Natural killer cell (primary cell): ENCODE results near the gene ERI3. TPM values are rescaled to one million over a fixed set of nuclear protein-coding genes. Genes with fewer than 3 reads are reported as not detected.
A peak's percentile ranks its signal among the peaks of the same experiment; 100 is the strongest.

Source experiments
- ATAC-seq, 3 donors: fragments of 150-1000 bp in 2 of 3; fragments of 200-7000 bp in 1 of 3; cut with Tn5 transposase; 1 replicate in 1 of 3; 2 replicates in 2 of 3; pipeline ENCODE4 v1.10.0; 2021; ENCODE audit warnings: mild to moderate bottlenecking in 2 of 3, moderate library complexity in 2 of 3
- DNase-seq, 2 donors: peaks; one replicate each; pipeline versions ENCODE4 v3.0.0 to v3.0.0-alpha.2; 2013 to 2021; ENCODE audit warnings: mixed read lengths in 1 of 2
- H3K27ac ChIP-seq: one replicate; pipeline ENCODE4 v1.5.1; 2013; ENCODE audit warnings: mild to moderate bottlenecking, low read length
- H3K27me3 ChIP-seq: one replicate; pipeline ENCODE4 v1.6.1; 2013; ENCODE audit warnings: low read length; ENCODE audit not compliant: control insufficient read depth, insufficient read depth
- H3K36me3 ChIP-seq: one replicate; pipeline ENCODE4 v1.6.1; 2013; ENCODE audit warnings: low read length; ENCODE audit not compliant: control insufficient read depth, insufficient read depth
- H3K4me1 ChIP-seq: one replicate; pipeline ENCODE4 v1.6.1; 2013; ENCODE audit warnings: low read length; ENCODE audit not compliant: control insufficient read depth, insufficient read depth
- H3K4me3 ChIP-seq: one replicate; pipeline ENCODE4 v1.5.1; 2013; ENCODE audit warnings: low read length
- H3K9me3 ChIP-seq: one replicate; pipeline ENCODE4 v1.6.1; 2013; ENCODE audit warnings: low read length; ENCODE audit not compliant: control insufficient read depth, insufficient read depth
- H3K27ac Mint-ChIP-seq, 2 donors: one replicate each; pipeline ENCODE4 v1.8.0; 2022; ENCODE audit warnings: mild to moderate bottlenecking in 2 of 2, mixed read lengths in 2 of 2, moderate library complexity in 1 of 2
- H3K27me3 Mint-ChIP-seq, 2 donors: one replicate each; pipeline ENCODE4 v1.8.0; 2022; ENCODE audit warnings: low read depth in 2 of 2, mixed read lengths in 2 of 2
- H3K36me3 Mint-ChIP-seq: one replicate; pipeline ENCODE4 v1.8.0; 2022; ENCODE audit warnings: mixed read lengths
- H3K4me1 Mint-ChIP-seq, 2 donors: one replicate each; pipeline ENCODE4 v1.8.0; 2022; ENCODE audit warnings: mixed read lengths in 2 of 2
- H3K4me3 Mint-ChIP-seq: one replicate; pipeline ENCODE4 v1.8.0; 2022; ENCODE audit warnings: mild to moderate bottlenecking, moderate library complexity, mixed read lengths
- H3K9me3 Mint-ChIP-seq, 2 donors: one replicate each; pipeline ENCODE4 v1.8.0; 2022; ENCODE audit warnings: mixed read lengths in 2 of 2
- WGBS: methylation state at CpG from one replicate; pipeline ENCODE4 v1.1.7; 2013; ENCODE audit warnings: missing lambda C conversion rate; ENCODE audit not compliant: insufficient coverage; 5-methylcytosine and 5-hydroxymethylcytosine counted together
- intact Hi-C: fragments of 100-400 bp; cut with micrococcal nuclease; formaldehyde crosslinking; loops from one replicate; pipeline ENCODE4 v1.14.2; 2022
- total RNA-seq, 4 donors: library from RNA; stranded (reverse); fragments of 120-200 nt in 1 of 4; gene quantifications; one replicate each; pipeline versions ENCODE4 v1.2.3 to v1.2.4, GENCODE V29; 2013 to 2022
- TF ChIP-seq, protein P1 (sequence below): fragments of 200-600 bp; IDR thresholded peaks from one replicate; pipeline ENCODE4 v1.8.0; 2022; ENCODE audit warnings: antibody characterized with exemption

ERI3 gene
- total RNA-seq, 3 donors from 2014 or later (not counting 1 experiment from before 2014, with no cell fraction given), result 28.3 to 35.3 (median 30.4) TPM

DNA sequence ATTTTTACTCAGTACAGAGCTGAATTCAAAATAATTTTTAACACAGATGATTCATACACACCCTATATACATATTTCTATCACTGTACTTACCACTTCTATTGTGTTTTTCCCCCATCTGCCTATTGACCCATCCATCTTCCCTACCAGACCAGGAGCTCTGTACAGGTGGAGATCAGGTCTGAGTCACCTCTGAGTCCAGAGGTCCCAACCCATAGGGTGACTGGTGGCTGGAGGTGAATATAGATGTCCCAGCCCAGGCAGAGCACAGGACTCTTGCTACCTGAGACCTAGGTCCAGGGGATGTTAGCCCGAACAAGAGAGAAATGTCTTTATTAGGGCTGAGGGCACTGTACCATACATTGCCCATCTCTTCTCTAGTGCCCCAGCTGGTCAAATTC, 87.0 kb downstream of the ERI3 start:
- no peak overlapping the region for H3K27ac ChIP-seq
- TF ChIP-seq, protein P1, sequence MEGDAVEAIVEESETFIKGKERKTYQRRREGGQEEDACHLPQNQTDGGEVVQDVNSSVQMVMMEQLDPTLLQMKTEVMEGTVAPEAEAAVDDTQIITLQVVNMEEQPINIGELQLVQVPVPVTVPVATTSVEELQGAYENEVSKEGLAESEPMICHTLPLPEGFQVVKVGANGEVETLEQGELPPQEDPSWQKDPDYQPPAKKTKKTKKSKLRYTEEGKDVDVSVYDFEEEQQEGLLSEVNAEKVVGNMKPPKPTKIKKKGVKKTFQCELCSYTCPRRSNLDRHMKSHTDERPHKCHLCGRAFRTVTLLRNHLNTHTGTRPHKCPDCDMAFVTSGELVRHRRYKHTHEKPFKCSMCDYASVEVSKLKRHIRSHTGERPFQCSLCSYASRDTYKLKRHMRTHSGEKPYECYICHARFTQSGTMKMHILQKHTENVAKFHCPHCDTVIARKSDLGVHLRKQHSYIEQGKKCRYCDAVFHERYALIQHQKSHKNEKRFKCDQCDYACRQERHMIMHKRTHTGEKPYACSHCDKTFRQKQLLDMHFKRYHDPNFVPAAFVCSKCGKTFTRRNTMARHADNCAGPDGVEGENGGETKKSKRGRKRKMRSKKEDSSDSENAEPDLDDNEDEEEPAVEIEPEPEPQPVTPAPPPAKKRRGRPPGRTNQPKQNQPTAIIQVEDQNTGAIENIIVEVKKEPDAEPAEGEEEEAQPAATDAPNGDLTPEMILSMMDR, result no peak
- peaks cover 11 to 35% of the 10 kb centered on the region in 2 donors for H3K4me1 Mint-ChIP-seq
- H3K4me1 ChIP-seq, result peaks cover 5% of the 10 kb centered on the region
- no peaks in the 10 kb centered on the region for H3K36me3 Mint-ChIP-seq
- H3K9me3 Mint-ChIP-seq, result no peaks in the 10 kb centered on the region
- no peak overlapping the region for H3K4me3 Mint-ChIP-seq
- no peaks in the 10 kb centered on the region for H3K27me3 Mint-ChIP-seq
- no peak overlapping the region for H3K4me3 ChIP-seq
- no peaks in the 10 kb centered on the region for H3K36me3 ChIP-seq
- no peak for DNase-seq
- ATAC-seq, result no peak
- H3K27me3 ChIP-seq, result no peaks in the 10 kb centered on the region
- no peaks in the 10 kb centered on the region for H3K9me3 ChIP-seq
- 100% methylated on average over 1 of the region's 1 CpG for WGBS
- no peak overlapping the region for H3K27ac Mint-ChIP-seq
- intact Hi-C loops, result no loop called here

DNA sequence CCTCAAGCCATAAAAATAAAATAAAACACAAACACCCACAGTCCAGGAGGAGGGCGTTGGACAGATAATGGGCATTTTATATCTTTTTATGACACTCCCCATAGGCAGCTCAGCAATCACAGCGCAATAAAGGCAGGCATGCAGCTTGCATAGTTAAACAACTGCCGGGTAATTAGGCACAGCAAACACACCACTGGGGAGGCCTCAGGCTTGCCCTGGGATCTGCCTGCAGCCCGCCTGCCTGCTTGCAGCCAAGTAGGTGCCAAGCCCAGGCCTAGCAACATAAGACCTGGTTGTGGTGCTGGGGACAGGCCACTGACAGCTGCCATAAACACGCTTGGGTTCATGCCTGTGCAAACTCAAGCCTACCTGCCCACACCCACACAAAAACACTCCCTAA, 87.6 kb downstream of the ERI3 start:
- Mint-ChIP-seq H3K4me3 (no peak overlapping the region), H3K4me1 (peaks cover 12 to 35% of the 10 kb centered on the region in 2 donors)
- H3K4me1 ChIP-seq, result peaks cover 9% of the 10 kb centered on the region

DNA sequence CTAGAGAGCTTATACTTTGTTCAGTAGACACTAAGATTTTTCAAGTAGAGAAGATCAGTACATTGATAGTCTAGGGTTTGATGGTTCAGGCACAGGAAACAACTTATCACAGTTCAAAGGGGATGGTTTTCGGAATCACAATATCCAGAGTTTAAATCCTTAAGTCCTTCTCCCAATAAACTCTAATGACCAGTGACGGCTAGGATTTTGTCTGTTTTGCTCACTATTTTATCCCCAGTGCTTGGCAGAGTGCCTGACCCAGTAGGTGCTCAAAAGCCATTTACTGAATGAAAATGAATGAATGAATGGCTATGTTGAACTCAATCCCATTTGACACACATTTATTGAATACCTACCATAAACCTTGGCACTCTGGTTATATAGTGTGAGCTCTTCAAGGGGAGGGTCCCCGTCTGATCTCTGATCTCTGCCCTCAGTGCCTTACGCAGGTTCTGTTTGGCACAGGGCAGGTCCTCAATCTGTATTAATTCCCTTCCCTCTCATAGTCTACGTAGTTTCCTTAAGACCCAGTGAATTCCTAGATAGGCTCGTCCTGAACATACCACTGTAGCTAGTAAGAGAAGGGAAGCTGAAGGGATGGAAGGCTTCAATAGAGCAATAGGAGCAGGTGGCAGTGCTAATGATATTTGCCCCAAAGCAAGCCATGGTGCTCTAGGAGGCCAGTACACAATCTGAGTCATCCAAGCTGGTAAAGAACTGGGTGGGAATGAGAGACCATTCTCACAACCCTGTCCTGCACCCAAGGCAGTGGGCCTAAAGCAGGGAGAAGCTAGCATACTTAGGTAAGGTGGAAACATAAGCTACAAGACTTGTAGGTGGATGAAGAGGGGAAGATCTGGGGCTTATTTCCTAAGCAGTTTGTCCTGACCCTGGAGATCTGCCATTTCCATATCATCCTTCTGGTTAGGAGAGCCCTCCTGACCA, 88.4 kb downstream of the ERI3 start:
- no peak overlapping the region for H3K4me3 Mint-ChIP-seq
- ATAC-seq (no peak), DNase-seq (no peak)
- peaks cover 16 to 43% of the 10 kb centered on the region in 2 donors for H3K4me1 Mint-ChIP-seq
- H3K27me3 ChIP-seq, result no peaks in the 10 kb centered on the region
- no peaks in the 10 kb centered on the region for H3K36me3 ChIP-seq
- H3K27ac Mint-ChIP-seq, result peak overlapping the region in 1 of 2 donors; percentile 12
- H3K27ac ChIP-seq, result no peak overlapping the region
- no peaks in the 10 kb centered on the region for H3K9me3 ChIP-seq
- H3K4me3 ChIP-seq, result no peak overlapping the region
- TF ChIP-seq, protein P1, result no peak
- intact Hi-C loops, result no loop called here
- H3K9me3 Mint-ChIP-seq, result no peaks in the 10 kb centered on the region
- WGBS, result 95% methylated on average over 6 of the region's 6 CpGs
- H3K27me3 Mint-ChIP-seq, result no peaks in the 10 kb centered on the region
- peaks cover 10% of the 10 kb centered on the region for H3K4me1 ChIP-seq
- no peaks in the 10 kb centered on the region for H3K36me3 Mint-ChIP-seq

More for the DNA sequence above, 87.6 kb downstream of the ERI3 start:
- no peaks in the 10 kb centered on the region for H3K36me3 Mint-ChIP-seq
- Histone ChIP-seq H3K9me3 (no peaks in the 10 kb centered on the region), H3K4me3 (no peak overlapping the region), H3K27ac (no peak overlapping the region), H3K36me3 (no peaks in the 10 kb centered on the region), H3K27me3 (no peaks in the 10 kb centered on the region)
- DNase-seq (no peak), ATAC-seq (no peak)
- no peaks in the 10 kb centered on the region for H3K27me3 Mint-ChIP-seq
- WGBS, result 86% methylated on average over 5 of the region's 5 CpGs
- no peaks in the 10 kb centered on the region for H3K9me3 Mint-ChIP-seq
- intact Hi-C loops, result no loop called here
- TF ChIP-seq, protein P1, result no peak
- H3K27ac Mint-ChIP-seq, result no peak overlapping the region
